ENCODE data around the gene AGMO.

The AGMO gene

DNA sequence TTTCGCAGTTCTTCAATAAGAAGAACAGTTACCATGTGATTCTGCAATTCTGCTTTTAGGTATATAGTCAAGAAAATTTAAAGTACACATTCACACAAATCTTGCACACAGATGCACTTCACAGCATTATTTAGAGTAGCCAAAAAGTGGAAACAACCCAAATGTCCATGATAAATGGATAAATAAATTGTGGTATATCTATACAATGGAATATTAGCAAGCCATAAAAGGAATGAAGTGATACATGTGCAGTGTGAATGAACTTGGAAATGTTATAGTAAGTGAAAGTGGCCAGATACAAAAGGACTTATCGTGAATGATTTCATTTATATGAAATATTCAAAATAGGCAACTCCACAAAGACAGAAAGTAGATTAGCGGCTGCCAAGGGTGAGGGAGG lies 109.1 kb downstream of the AGMO start:
- DNase-seq = no peak

DNA sequence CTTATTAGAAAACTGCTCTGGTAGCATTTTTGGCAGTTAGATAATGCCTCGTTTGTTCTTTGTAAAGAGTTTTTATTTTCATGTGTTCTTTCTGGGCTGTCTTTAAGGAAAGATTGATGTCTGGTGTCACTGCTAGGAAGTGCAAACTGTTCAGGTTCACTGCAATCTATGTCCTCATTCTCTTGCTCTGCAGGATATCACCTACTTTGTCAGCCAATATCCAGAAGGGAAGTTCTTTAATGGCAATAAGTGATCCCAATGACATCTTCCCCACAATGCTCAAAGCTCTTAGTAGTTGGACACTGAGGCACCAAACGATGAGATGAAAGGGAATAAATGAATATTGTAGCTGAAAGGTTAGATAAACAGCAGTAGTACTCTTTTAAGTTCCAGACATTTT lies 115.1 kb downstream of the AGMO start:
- DNase-seq = no peak

DNA sequence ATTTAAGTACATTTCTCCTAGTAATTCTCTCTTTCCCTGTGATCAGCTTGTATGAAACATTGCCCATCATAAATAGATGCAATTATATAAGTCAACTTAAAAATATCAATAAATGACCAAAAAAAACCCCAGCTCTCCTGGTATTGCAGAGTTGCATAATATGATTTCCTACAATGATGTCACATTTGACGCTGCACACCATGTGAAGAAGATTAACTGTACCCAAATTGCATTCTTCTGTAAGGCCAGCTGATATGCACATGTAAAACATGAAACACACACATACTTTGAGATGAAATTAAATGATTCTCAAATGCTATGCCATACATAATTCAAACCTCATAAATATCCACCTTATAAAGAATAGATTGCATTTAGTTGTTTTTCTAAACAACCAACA lies 115.5 kb downstream of the AGMO start:
- no peak for DNase-seq

DNA sequence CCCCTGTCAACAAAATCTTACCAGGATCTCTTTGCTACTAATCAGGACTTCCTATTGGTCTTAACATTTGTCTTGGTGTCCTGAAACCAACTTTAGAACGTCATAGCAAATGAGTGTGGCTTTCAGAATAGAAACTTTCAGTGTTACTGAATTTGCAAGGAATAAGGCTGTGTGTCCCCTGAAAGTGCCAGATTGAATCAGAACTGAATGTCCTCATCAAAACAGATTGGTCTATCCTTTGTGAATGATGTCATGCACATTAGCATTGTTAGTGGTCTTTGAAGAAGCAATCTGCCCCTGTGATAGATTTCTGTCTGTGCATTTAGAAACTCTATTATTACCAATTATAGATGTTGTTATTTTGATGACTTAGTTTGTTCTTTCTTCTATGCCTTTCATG lies 119.9 kb downstream of the AGMO start:
- no peak for DNase-seq

DNA sequence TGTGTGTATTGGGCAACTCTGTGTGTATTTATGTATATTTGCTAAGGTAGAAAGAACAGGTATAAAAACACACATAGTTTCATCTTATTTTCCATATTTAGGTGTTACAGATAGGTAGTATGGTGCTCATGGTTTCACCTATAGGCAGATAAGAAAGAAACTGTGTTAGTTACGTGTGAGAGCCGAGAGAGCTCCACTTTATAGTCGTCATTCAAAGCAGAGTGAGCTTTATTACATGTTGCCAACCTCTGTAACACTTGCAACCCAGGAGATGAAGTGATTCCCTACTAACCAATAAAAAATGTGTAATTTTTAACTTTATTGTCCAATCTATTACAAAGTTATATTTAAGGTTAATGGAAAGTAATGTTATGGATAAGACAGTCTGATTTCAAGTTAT lies 121.3 kb downstream of the AGMO start:
- no peak for DNase-seq

DNA sequence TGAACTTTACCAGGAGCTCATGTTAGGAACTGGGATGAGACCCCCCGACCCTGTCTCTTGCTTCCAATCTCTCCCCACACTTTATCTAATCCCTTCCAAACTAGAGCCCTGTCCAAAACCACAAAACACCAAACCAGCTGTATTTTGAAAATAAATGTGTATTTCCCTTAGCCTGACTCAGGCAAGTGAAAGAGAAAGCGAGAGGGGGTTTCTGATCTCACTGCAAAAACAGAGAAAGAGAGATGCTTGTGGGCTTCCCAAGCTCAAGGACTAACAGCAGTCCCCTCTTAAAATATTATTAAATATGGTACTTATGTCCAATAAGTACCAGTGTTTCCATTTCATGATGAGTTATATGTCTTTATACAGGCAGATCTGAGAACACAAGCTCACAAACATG lies 122.0 kb downstream of the AGMO start:
- no peak for DNase-seq

DNA sequence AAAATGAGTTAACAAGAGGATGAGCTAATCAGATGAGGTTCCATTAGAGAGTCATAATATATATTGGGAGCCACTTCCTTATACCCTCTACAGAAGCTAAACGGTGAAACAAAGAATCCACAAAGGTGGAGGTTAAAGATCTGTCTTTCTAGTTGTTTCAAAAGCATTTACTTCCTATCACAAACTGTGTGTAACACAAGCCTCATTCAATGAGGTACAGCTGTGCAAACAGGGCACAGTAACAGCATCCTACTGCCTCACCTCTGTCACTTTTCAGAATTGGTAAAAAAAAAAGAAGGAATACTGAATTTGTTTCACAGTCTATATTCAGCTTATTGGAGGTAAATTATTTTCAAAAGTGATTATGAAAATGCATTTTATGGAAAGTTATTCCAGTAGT lies 128.7 kb downstream of the AGMO start:
- no peak for DNase-seq

DNA sequence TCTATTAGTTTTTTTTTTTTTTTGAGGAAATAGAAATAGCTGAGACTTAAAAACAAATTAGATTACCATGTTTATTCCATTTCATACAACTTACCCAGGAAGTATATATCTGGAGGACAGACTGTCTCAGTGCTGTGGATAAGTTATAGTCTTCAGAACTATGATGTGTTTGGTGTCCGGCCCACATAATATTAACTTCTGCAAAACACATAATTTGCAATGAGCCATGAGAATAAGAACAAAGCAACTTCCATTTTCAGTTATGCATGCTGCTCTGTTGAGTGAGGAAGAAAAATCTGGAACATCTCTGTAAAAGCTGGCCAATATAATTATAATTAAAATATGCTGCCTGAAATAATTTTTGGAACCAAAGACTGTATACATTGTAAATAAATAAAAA lies 130.9 kb downstream of the AGMO start:
- no peak for DNase-seq

DNA sequence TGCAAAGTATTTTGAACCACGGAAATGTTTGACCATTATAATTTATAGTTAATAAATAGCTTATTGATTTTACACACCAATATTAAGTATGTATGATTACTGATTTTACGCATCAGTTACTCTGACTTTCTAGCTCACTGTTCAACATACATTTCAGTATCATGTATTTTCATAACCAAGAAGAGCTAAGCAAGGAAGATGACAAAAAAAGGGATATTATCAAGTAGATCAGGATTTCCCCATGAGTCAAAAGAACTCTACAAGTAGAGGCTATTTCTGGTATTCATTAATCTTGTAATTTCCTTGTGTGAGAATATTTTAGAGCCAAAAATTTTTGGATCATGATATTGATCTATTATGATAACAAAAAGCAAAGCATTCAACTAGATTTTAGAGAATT lies 131.6 kb downstream of the AGMO start:
- DNase-seq = no peak

DNA sequence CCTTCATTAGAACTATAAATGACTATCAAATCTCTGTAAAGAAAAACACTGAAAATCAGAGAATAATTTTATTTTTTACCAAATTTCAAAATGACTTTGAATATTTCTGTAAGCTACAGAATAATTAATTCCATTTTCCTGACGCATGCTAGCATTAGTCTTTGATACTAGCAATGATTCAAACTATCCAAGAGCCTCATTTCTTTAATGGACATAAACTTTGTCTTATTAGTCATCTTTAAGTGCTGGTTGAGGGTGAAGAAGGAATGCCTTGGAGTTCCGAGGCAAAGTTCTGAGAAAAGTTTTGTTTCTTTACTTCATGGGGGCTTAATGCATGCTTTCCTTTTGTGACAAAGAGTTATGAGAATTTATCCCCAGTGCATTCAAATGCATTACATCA lies 137.3 kb downstream of the AGMO start:
- DNase-seq = no peak

DNA sequence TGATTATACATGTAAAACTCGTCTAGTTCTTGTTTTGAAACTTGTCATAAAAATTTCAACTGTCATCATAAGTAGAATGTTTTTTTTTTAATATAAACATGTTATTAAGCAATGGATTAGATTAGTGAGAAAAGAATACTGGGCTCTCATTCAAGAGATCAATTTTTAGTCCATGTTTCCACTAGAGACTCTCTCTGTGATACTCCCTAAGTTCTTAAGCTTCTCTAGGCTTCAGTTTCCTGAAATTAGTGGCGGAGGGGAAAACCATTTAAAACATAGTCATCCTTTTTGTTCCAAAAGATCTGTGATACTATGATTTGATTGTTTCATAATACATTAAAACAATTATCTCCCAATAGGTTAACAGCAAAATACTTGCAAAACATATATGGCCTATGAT lies 142.2 kb downstream of the AGMO start:
- DNase-seq = no peak

DNA sequence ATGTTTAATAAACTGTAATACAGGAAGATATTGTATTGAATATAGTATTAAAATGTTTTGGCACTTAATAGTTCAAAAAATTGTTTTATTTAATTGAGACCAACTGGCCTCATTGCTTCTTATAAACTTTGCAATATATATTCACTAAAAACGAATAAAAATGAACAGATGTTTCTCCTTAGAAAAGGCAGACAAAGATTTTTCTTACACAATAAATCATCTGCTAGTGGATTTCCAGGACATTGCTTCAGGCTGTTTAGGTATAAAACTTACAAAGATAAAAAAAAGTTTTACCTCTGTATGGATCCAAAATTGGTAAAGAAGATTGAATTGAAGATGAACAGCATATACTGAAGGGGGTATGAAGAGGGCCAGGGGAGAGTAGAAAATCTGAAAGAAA lies 143.6 kb downstream of the AGMO start:
- DNase-seq = no peak

DNA sequence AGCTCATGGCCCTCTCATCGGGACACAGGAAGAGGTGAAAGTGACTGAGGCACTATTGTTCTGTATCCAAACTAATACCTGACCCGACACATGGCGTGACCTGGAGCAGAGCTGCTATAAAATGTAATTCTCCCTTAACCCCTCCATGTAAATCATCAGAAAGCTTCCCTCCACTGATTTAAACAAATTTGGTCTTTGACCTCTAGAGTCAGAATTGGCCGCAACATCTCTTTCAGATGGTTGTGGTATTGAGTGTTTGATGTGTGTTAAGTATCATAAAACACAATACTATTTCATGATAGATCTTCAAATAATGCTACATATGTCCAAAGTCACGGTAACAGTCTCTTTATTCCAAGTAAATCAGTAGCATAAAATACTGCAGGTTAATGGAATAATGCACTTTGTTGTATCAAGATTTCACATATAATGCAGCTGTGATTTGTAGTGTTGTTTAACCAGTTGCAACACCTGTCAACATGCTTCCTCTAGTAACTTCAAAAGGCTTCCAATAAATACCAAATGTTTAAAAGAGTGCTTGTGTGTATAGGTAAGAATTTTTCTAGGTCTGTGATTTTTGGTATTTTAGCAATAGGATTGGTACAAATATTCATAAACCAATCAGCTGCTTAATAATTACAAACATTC lies 144.3 kb downstream of the AGMO start:
- DNase-seq = no peak

DNA sequence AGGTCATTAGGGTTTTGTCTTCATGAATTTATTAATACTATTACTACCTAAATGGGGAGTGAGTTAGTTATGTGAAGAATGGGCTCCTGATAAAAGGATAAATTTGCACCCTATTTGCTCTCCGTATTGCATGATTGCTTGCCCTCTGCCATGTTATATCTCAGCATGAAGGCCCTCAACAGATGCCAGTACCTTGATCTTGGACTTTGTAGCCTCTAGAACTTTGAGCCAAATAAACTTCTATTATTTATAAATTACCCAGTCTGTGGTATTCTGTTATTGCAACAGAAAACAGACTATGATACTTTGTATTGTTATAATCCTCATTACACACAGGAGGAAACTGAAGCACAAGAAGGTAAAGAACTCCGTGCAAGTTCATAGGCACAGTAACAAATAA lies 150.8 kb downstream of the AGMO start:
- no peak for DNase-seq

DNA sequence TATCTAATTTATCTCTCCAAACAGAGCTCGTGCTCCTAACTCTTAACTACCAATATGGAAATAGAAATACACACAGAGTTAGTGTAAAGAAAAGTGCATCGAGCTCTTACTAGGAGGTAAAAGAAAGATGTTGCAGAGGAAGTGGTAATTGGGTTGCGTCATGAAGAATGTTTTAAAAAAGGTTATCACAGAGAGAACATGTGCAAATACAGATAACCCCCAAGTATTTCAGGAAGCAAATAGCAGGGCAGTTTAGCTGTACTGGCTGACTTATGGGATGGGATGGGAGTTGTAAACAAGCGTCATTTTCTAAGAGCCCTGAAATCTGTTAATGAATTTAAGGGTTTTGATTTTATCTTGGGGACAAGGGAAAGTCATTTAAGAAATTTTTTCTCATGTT lies 153.9 kb downstream of the AGMO start:
- DNase-seq = no peak

DNA sequence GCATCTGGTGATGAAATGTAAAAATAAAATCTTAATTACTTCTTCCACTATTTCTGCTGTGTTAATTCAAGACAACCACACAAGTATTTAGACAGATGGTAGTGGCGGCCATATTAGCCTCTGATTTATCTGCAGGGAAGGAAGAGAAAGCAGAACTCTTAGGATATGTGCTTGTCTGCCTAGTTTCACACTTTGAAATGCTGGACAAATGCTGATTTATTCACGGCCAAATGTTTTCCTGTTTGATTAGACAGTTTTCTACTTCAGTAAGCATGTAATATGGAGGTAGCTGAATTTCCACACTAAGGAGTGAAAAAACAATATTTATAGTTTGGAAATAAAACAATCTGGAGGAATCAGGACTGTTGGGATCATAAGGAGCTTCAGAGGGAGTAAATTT lies 158.1 kb downstream of the AGMO start:
- no peak for DNase-seq

DNA sequence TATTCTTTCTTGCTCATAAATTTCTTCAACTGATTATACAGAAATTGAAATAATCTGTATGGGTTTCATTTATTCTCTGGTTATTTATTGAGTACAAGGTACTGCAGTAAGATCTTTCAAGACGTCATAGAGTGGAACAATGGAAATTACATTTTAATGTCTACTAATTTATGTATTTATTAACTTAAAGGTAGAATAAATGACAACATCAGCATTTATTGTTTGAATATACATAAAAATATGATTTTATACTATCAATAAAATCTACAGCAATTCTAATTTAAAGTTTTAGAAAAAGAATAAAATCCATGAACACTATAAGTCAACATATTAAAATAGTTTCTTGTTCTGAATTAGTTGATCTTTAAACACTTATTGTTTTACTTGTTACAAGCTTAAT lies 158.5 kb downstream of the AGMO start:
- no peak for DNase-seq

DNA sequence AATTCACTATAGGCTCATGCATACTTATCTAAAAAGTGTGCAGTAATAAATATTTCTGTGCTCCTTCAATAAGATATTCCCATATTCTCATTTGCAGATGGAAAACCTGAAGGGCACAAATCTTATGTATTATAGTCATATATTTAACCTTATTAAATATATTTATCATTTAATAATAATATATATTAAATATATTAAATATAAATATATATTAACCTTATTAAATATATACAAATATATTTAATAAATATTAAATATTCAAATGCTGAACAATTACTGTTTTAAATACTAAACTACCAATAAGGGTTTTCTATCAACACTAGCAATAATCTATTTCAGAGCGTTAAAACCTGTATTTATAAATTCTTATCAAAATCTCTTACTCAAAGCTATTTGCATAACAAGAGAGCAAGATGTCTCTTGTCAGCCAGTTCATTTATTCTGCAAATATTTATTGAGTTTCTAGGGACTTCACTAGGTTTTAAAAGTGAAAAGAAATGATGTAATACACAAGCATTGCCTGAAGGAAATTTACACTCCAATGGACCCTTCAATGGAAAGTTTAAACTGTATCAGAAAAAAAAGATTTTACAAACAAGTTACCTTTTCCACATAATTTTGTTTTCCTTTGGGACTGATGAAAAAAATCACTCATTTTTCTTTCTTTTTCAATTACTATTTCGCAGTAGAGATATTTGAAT lies 159.2 kb downstream of the AGMO start:
- DNase-seq = no peak

DNA sequence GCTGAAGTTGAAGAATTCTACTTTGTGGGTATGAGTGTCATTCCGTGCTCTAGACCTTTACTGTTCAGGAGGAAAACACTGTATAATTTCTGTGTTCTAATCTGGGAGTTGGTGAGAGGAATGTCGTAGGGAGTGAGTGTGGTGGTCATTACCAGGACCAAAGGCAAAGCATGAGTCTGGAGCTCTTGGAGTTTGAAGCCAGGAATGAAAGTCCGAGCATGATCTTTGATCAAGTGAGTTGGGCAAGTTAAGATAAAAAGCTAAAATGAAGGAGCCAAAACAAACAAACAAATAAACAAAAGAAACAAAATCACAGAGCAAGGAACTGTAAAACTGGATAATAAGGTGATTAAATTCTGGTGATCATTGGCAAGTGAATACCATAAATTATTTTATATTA lies 161.4 kb downstream of the AGMO start:
- no peak for DNase-seq

DNA sequence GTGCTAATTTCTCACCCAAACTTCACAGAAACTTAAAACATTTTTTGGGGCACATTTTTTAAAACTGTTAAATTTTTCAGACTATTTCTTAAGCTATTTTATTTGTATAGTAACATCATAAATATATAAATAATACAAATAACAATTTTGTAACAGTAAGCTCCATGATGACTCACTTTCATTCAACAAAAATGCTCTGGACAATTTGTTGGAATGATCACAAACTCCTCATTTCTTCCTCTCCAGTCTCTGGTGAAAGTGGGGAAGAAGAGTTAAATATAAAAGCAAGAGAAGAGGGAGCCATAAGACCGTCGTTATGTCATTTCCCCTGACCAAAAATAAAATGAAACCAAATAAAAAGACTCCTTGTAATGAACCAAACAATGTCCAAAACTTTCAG lies 162.4 kb downstream of the AGMO start:
- DNase-seq = no peak

DNA sequence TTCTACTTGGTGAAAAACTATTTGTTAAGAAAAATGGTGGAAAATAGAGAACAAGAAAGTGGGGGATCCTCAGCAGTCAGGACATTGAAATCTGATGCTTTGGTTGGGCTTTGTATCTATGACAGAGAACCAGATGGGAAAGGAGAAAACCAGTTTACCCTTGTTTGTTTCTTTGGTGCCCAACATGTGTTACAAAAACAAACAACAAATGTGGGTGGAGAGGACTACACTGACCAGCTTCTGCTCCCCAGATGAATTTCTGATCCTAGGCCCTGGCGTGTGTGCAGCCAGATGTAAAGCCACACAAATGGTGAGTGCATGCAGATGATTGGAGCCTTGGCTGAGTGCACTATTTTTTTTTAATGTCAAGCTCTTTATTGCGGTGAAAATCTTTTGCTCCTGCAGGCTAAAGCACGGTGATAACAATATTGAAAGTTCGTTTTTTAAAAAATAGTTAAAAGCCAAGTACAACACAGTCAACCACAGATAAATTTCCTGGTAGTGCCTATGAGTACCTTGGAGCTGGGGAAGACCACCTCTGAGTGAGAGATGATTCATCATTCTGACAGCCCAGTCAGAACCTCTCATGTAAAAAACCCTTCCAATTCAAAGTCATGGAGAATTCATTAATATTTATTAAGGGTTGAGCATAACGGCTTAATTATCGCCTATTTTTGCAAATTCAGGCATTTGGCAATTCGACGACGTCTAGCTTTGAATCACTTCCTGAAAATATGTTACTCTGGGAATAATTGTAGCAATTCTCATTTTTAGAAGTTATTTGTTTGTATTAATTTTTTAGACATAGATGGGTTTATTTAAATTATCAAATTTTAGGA lies 163.7 kb downstream of the AGMO start:
- no peak for DNase-seq

DNA sequence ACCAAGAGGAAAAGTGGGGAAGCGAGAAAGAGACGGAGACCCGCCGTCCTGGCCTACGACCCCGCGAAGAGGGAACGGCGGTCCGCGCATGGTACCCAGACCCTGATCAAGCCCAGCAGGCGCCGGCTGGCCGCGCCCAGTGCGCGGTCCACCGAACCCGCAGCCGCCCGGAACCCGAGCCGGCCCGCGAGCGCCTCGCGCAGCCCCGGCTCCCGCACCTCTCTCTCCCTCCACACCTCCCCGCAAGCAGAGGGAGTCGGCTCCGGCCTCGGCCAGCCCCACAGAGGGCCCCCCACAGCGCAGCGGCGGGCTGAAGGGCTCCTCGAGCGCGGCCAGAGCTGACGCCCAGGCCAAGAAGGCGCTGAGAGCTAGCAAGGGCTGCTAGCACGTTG lies 164.7 kb downstream of the AGMO start:
- no peak for DNase-seq

DNA sequence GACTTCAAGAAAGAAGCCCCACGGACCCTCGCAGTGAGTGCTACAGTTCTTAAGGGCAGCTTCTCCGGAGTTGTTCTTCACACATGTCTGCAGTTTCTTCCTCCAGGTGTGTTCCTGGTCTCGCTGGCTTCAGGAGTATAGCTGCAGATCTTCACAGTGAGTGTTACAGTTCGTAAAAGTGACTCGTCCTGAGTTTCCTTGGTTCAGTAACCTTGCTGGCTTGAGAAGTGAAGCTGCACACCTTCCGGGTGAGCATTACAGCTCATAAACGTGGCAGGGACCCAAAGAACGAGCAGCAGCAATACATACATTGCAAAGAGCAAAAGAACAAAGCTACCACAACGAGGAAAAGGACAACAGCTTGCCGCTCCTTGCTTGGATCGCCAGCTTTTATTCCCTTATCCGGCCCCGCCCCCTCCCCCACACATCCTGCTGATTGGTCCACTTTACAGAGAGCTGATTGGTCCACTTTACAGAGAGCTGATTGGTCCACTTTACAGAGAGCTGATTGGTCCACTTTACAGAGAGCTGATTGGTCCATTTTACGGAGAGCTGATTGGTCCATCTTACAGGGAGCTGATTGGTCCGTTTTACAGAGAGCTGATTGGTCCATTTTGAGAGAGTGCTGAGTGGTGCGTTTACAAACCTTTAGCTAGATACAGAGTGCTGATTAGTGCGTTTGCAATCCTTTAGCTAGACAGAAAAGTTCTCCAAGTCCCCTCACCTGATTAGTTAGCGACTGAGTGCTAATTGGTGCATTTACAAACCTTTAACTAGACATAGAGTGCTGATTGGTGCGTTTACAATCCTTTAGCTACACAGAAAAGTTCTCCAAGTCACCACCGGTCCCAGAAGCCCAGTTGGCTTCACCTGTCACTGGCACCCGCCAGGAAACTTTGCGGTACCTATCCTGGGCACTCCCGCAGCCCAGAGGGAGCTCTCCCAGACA lies 165.3 kb downstream of the AGMO start:
- no peak for DNase-seq
